OCI-LY1 (cell line): ENCODE measurements around the gene ADAMTS18.

Experiments used
- EZH2 ChIP-seq: fragments of 200-600 bp; sonication (generic), shearing (Covaris generic); IDR thresholded peaks from 2 replicates; pipeline ENCODE4 v1.8.0; 2017; ENCODE audit warnings: borderline replicate concordance, mixed run types, mild to moderate bottlenecking, antibody characterized with exemption, low read length, moderate library complexity, mixed read lengths
- TF ChIP-seq, protein P1 (sequence below): fragments of 200-600 bp; sonication (generic), shearing (Covaris generic); IDR thresholded peaks from 2 replicates; pipeline ENCODE4 v1.5.1; 2017; ENCODE audit warnings: mild to moderate bottlenecking, antibody characterized with exemption, low read length, moderate library complexity, mixed read lengths

DNA sequence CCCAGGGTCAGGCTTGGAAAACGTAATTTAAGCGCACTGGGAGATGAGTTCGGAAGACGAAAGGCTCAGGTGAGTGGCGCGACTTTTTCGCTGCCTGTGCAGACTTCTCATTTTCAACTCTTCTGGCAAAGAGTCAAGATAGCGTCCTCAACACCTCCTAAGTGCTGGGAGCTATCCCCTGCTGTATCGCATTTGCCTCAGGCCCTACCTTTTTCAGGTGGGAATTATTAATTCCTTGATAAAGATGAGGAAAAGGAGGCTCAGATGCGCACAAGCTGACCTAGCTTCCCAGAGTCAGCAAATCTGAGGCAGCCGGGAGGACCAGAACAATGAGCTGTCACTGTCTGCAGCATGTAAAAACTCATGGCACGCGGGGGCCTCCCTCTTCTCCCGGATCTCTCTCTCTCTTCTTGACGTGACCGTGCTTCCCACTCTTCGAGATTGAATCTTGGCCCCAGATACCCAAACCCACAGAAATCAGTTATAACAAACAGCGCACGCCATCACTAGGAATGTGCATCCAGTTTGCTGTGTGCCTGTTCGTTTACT is 512 bp upstream of the ADAMTS18 start:
- TF ChIP-seq, protein P1, sequence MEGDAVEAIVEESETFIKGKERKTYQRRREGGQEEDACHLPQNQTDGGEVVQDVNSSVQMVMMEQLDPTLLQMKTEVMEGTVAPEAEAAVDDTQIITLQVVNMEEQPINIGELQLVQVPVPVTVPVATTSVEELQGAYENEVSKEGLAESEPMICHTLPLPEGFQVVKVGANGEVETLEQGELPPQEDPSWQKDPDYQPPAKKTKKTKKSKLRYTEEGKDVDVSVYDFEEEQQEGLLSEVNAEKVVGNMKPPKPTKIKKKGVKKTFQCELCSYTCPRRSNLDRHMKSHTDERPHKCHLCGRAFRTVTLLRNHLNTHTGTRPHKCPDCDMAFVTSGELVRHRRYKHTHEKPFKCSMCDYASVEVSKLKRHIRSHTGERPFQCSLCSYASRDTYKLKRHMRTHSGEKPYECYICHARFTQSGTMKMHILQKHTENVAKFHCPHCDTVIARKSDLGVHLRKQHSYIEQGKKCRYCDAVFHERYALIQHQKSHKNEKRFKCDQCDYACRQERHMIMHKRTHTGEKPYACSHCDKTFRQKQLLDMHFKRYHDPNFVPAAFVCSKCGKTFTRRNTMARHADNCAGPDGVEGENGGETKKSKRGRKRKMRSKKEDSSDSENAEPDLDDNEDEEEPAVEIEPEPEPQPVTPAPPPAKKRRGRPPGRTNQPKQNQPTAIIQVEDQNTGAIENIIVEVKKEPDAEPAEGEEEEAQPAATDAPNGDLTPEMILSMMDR, result no peak
- TF ChIP-seq EZH2, result no peak
